Fibroblast of villous mesenchyme (primary cell): ENCODE measurements around the gene TLK2. TPM values are rescaled to one million over a fixed set of nuclear protein-coding genes. Genes with fewer than 3 reads are reported as not detected.
"Not testable (repeated sequence)": the region's sequence is repeated elsewhere in the genome, so short reads cannot be mapped to it uniquely, and the experiment has no call there.

Experiments
- DNase-seq: peaks from one replicate; pipeline ENCODE4 v3.0.0-alpha.2; 2010; ENCODE audit warnings: low read depth
- H3K4me3 ChIP-seq: 2 replicates; pipeline ENCODE4 v1.5.1; 2011; ENCODE audit warnings: low read depth, mild to moderate bottlenecking, low read length
- total RNA-seq: library from RNA; depleted of rRNA; stranded (reverse); fragments of >200 nt; gene quantifications from 2 replicates; pipeline ENCODE4 v1.2.3, GENCODE V29; 2012
- TF ChIP-seq, protein P1 (sequence below): IDR thresholded peaks from 2 replicates; pipeline ENCODE4 v1.5.1; 2012; ENCODE audit warnings: low read depth, mild to moderate bottlenecking, low read length; ENCODE audit not compliant: insufficient read depth

Gene TLK2
- total RNA-seq, 1 donor: 60.0 TPM

DNA sequence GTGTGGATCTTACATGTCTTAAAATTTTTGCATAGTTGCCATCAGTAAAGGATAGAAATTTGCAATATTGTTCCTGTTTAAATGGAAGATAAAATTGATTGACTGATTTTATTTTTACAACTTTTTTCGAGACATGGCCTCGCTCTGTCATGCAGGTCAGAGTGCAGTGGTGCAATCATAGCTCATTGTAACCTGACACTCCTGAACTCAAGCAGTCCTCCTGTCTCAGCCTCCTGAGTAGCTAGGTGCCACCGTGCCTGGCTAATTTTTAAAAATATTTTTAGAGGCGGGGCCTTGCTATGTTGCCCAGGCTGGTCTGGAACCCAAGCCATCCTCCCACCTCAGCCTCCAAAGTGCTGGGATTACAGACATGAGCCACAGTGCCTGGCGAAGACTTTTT, 42.7 kb downstream of the TLK2 start:
- DNase-seq, H3K4me3 ChIP-seq: not testable (repeated sequence)

DNA sequence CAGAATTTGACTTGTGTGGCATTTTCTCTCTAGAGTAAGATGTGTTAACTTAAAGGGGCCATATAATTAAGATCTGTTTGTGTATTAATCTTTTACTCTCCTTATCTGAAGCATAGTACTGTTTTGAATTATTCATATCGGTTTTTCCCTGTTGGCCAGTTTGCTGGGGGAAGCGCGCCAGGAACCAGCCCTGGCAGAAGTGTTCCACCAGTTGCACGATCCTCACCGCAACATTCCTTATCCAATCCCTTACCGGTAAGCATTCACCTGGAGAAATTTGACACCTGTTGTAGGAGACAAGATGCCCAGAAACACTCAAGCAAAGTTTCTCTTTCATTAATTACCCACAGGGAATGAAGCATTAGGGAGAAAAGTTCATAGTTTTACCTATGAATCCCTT, 45.5 kb downstream of the TLK2 start:
- DNase-seq, H3K4me3 ChIP-seq: not testable (repeated sequence)

DNA sequence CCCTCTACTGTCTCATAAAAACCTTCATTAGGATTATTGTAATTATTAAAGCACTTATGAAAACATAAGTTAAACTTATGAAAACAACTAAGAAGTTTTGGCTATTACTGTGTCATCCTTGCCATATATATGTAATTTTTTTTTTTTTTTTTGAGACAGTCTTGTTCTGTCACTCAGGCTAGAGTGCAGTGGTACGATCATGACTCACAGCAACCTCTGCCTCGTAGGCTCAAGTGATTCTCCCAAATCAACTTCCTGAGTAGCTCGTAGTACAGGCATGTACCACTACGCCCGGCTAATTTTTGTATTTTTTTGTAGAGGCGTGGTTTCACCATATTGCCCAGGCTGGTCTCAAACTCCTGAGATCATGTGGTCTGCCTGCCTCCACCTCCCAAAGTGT, 46.7 kb downstream of the TLK2 start:
- peak; percentile 26 for DNase-seq
- H3K4me3 ChIP-seq: not testable (repeated sequence)

DNA sequence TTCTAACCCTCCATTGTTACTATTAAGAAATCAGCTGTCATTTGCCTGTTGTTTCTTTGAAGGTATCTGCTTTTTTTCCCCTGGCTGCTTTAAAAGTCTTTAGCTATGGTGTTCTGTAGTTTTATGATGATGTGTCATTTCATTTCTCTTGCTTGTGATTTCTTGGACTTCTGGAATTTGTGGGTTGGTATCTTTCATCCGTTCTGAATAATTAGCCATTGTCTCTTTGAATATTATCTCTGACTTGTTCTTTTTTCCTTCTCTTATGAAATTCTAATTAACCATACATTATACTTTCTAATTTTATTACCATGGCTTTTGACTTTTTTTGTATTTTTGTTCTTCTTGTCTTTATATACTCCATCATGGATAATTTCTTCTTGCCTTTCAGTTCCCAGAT, 52.3 kb downstream of the TLK2 start:
- DNase-seq, H3K4me3 ChIP-seq: not testable (repeated sequence)

DNA sequence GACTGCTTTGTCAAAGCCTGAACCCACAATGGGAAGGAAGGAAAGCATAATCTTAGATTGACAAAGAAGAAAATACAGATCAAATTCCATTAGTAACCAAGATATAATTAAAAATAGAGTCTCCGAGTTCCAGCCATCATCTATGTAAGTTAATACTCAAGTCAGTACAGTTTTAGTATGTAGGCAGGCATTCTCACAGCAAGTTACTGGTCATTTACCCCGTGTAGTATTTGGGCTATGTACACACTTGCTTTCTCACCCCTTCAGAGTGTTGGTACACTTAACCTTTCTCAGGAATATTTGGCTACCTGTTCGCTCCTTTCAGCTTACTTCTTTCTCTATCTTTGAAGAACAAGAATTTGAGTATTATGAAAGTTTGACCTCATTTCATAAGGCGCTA, 57.9 kb downstream of the TLK2 start:
- not testable (repeated sequence) for DNase-seq, H3K4me3 ChIP-seq

DNA sequence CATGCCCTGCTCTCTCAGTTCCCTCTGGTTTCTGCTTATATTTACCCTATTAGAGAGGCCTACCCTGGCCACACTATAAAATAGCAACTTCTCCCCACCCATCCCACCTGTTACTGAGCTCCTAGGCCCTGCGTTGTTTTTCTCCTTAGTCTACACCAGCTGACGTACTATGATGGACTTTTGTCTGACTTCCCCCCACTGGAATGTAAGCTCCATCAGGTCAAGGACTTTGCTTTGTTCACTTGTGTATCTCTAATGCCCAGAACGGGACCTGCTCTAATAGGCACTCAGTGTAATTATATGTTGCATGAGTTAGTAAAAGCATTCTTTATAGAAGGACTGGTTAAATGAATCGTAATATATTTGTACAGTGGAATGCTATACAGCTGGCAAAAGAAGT, 62.4 kb downstream of the TLK2 start:
- not testable (repeated sequence) for DNase-seq, H3K4me3 ChIP-seq

DNA sequence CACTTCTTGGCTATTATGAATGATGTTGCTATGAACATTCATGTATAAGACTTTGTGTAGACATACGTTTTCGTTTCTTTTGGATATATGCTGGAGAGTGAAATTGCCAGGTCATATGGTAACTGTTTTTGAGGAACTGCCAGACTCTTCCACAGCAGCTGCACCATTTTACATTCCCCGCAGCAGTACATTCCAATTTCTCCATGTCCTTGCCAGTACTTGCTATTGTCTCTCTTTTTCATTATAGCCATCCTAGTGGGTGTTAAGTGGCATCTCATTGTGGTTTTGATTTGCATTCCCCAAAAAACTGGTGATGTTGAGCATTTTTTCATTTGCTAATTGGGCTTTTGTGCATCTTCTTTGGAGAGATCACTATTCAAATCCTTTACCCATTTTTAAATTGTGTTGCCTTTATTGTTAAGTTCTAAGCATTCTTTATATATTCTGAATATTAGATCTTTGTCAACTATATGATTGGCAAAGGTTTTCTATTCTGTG, 64.7 kb downstream of the TLK2 start:
- DNase-seq, H3K4me3 ChIP-seq: not testable (repeated sequence)

DNA sequence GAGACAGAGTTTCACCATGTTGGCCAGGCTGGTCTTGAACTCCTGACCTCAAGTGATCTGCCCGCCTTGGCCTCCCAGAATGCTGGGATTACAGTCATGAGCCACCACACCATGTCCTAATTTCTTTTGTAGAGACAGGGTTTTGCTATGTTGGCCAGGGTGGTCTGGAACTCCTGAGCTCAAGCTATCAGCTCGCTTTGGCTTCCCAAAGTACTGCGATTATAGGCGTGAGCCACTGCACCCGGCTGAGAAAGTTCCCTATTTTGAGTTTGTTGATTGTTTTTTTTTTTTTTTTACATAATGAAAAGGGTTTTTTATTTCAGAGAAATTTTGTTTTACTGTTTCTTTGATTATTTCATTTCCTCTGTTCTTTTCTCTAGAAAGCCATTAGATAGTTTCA, 67.4 kb downstream of the TLK2 start:
- H3K4me3 ChIP-seq: not testable (repeated sequence)

DNA sequence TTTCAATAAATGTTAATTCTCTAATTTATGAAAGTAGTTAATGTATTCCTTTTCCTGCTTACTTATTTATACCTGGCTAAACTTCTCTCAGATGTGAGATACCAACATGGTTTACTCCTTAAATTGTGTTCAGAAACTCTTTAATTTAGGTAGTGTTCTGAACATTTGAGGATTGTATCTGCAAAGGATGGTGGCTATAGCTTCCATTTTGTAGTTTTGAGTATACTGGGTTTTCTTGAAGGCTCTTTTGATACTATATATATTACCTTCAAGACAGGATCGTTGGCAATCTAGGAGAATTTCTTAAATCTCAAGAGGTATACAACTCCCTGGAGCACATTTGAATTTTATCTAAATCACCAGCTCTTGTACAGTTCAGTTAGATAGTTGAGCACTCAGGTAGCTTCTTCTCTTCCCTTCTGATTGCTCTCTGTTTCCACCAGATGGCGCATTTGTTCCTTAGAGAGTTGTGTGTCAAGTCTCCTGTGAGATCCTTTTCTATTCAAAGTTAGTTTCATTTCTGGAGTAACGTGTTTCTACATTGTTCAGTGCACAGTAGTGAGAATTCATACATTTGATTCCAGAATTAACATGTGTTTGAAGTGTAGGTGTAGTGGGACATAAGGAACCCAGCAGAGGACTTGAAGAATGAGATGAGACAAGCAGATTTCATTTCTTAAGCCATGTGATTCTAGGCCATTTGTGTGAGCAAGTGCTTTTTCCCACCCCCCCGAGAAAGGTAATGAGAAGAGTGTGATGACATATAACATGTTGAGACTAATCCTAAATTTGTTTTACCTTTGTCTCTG, 74.4 kb downstream of the TLK2 start:
- DNase-seq: peak; percentile 56
- TF ChIP-seq, protein P1, sequence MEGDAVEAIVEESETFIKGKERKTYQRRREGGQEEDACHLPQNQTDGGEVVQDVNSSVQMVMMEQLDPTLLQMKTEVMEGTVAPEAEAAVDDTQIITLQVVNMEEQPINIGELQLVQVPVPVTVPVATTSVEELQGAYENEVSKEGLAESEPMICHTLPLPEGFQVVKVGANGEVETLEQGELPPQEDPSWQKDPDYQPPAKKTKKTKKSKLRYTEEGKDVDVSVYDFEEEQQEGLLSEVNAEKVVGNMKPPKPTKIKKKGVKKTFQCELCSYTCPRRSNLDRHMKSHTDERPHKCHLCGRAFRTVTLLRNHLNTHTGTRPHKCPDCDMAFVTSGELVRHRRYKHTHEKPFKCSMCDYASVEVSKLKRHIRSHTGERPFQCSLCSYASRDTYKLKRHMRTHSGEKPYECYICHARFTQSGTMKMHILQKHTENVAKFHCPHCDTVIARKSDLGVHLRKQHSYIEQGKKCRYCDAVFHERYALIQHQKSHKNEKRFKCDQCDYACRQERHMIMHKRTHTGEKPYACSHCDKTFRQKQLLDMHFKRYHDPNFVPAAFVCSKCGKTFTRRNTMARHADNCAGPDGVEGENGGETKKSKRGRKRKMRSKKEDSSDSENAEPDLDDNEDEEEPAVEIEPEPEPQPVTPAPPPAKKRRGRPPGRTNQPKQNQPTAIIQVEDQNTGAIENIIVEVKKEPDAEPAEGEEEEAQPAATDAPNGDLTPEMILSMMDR: peak; percentile 49
- H3K4me3 ChIP-seq: peak overlapping the region; percentile 15

More for the DNA sequence above, 67.4 kb downstream of the TLK2 start:
- not testable (repeated sequence) for DNase-seq

DNA sequence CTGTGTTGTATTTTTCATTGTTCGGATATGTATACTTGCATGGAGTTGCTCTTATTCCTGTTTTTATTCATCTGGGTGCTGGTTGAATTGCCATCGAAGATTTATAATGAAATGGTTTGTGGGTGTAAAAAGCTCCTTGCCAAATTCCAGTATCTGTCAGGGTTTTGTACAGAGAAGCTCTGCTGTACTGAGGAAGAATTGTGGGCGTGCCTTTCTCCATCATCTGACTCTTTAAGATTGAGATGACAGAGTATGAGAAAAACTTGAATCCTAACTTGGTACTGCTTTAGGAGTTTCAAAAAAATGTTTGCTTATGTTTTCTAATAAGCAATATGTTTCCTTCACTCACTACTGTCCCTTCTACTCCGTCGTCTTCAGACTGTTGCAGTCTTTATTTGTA, 78.9 kb downstream of the TLK2 start:
- H3K4me3 ChIP-seq, DNase-seq: not testable (repeated sequence)

DNA sequence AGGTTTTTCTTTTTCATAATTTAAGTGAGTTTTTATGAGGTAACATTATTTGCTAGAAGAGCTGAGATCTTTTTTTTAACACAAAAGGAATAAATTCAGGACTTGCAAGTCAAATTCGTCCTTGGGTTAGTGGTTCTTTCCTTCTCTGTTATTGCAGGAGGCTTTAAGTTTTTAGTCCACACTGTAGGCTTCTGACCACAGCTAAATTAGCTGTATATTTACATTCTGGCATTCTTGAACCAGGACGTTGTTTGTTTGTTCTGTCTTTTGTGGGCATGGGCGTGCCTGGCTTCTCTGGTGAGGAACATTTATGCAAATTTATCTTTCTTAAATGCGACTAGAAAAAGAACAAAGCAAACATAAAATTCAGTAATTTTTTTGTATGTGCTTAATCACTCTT, 80.3 kb downstream of the TLK2 start:
- peak; percentile 39 for DNase-seq
- H3K4me3 ChIP-seq: not testable (repeated sequence)

DNA sequence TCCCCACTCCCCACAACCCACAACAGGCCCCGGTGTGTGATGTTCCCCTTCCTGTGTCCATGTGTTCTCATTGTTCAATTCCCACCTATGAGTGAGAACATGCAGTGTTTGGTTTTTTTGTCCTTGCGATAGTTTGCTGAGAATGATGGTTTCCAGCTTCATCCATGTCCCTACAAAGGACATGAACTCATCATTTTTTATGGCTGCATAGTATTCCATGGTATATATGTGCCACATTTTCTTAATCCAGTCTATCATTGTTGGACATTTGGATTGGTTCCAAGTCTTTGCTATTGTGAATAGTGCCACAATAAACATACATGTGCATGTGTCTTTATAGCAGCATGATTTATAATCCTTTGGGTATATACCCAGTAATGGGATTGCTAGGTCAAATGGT, 82.3 kb downstream of the TLK2 start:
- DNase-seq: not testable (repeated sequence)

DNA sequence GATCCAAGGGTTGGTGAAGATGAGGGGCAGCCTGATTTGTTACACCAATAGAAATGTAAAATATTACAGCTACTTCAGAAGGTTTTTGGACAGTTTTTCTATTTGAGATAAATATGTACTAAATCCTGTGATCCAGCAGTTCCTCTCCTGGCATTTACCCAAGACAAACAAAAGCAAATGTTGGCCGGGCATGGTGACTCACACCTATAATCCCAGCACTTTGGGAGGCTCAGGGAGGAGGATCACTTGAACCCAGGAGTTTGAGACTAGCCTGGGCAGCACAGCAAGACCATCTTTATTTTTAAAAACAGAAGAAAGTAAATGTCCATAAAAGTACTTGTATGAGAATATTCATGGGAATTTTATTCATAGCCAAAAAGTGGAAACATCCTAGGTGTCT, 84.0 kb downstream of the TLK2 start:
- H3K4me3 ChIP-seq: no peak overlapping the region
- DNase-seq: peak; percentile 71
- TF ChIP-seq, protein P1: no peak

More for the DNA sequence above, 82.3 kb downstream of the TLK2 start:
- not testable (repeated sequence) for H3K4me3 ChIP-seq
